ENCODE results near the gene UBR3.
A peak's percentile ranks its signal among the peaks of the same experiment; 100 is the strongest.
"Not testable (repeated sequence)": the region's sequence is repeated elsewhere in the genome, so short reads cannot be mapped to it uniquely, and the experiment has no call there.

UBR3 gene

DNA sequence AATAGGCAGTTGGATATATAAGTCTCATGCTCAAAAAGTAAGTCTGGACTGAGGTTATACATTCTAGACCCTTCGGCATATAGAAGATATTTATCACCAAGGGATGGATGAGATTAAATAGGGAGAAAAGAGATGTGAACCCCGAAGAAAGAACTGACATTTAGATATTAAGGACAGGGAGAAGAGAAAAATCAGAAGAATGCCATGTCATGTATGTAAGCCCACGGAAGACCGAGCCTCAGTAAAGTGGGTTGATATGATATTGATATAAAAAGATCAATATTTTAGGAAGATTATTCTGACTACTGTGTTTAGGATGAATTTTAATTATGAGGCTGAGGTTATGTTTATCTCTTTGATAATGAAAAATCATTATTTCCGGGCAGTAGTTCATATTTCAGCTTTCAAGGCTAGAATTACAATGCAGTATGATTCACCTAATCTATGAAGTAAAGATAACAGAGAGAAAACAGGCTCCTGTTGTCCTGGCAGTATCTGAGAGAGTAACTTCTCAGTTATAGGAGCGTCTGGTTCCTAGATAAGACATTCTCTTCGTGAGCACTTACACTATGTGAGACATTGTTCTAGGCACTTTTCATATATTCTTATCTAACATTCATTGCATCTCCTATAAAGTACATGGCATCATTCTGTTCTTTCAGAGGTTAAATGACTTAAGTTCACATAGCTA is 83.0 kb downstream of the UBR3 start:
- no peak overlapping the region for H3K9ac ChIP-seq (ENCODE audit: low read length)
- no peaks in the 10 kb centered on the region for H3K4me1 ChIP-seq (ENCODE audit: control insufficient read depth, insufficient read depth, low read length)
- no peaks in the 10 kb centered on the region for H3K27me3 ChIP-seq (replicated peaks; ENCODE audit: control insufficient read depth, insufficient read depth, low read length)
- H3K9me3 ChIP-seq (ENCODE audit: control insufficient read depth, low read length), result no peaks in the 10 kb centered on the region
- peaks cover 39% of the 10 kb centered on the region for H3K36me3 ChIP-seq (ENCODE audit: control insufficient read depth, insufficient read depth, low read length, severe bottlenecking)
- peak; percentile 19 for DNase-seq (ENCODE audit: low read depth)
- H3K4me3 ChIP-seq (ENCODE audit: low read length), result no peak overlapping the region

DNA sequence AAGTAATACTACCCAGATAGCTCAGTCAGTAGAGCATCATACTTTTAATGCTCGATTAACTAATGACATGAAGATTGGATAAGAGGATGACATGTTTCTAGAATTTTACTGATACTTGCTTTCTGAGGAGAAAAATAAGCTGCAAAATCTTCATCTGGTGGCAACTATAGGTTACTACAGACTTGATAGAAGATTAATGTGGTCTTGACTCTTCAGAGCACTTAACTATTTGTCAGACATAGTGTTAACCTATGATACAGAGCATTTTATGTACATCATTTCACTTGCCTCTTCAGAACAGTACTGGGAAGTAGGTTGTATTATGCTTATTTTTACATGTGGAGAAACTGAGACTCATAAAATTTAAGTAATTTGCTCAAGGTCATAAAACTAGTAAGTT is 83.9 kb downstream of the UBR3 start:
- H3K4me3 ChIP-seq (ENCODE audit: low read length), result no peak overlapping the region
- H3K27me3 ChIP-seq (replicated peaks; ENCODE audit: control insufficient read depth, insufficient read depth, low read length), result no peaks in the 10 kb centered on the region
- H3K36me3 ChIP-seq (ENCODE audit: control insufficient read depth, insufficient read depth, low read length, severe bottlenecking), result peaks cover 39% of the 10 kb centered on the region
- DNase-seq (ENCODE audit: low read depth), result no peak
- no peak overlapping the region for H3K9ac ChIP-seq (ENCODE audit: low read length)
- no peaks in the 10 kb centered on the region for H3K4me1 ChIP-seq (ENCODE audit: control insufficient read depth, insufficient read depth, low read length)
- no peaks in the 10 kb centered on the region for H3K9me3 ChIP-seq (ENCODE audit: control insufficient read depth, low read length)

DNA sequence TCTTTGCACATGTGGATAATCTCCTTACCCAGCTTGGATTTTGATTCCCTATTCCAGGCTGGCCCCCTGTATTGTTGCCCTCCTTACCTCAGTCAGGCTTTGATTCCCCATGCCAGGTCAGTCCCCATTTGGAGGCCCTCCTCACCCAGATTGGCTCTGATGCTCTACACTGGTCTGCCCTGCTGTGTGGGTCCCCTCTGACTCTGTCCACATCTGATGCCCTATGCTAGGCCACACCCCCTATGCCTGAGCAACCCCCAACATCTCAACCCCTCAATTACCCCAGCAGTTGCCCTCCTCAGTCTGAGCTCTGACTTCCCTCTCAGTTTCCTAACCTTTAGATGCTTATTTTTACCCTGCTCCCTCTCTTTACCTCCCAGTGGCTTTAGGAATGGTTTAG is 89.4 kb downstream of the UBR3 start:
- no peaks in the 10 kb centered on the region for H3K27me3 ChIP-seq (replicated peaks; ENCODE audit: control insufficient read depth, insufficient read depth, low read length)
- DNase-seq (ENCODE audit: low read depth), result no peak
- no peak overlapping the region for H3K4me3 ChIP-seq (ENCODE audit: low read length)
- no peaks in the 10 kb centered on the region for H3K4me1 ChIP-seq (ENCODE audit: control insufficient read depth, insufficient read depth, low read length)
- no peaks in the 10 kb centered on the region for H3K9me3 ChIP-seq (ENCODE audit: control insufficient read depth, low read length)
- H3K9ac ChIP-seq (ENCODE audit: low read length), result no peak overlapping the region
- H3K36me3 ChIP-seq (ENCODE audit: control insufficient read depth, insufficient read depth, low read length, severe bottlenecking), result peaks cover 56% of the 10 kb centered on the region

DNA sequence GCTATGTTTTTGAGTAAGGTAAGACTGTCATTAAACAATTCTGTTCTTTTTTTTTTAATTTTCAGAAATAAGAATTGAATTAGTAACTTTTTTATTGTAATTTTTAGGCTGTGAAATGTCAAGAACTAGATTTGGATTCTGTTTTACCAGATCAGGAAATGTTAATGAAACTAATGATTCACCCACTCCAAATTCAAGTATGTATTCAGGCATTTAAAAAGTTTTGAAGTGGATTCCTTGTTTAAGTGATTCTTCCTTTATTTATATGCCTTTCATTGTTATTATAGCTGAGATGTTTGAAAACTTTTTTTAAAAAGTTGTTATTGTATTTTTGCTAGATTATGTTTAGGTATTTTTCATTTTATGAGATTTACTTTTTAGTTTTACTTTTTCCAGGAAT is 96.7 kb downstream of the UBR3 start:
- peaks cover 56% of the 10 kb centered on the region for H3K36me3 ChIP-seq (ENCODE audit: control insufficient read depth, insufficient read depth, low read length, severe bottlenecking)
- no peaks in the 10 kb centered on the region for H3K4me1 ChIP-seq (ENCODE audit: control insufficient read depth, insufficient read depth, low read length)
- no peaks in the 10 kb centered on the region for H3K9me3 ChIP-seq (ENCODE audit: control insufficient read depth, low read length)
- DNase-seq (ENCODE audit: low read depth), result no peak
- no peaks in the 10 kb centered on the region for H3K27me3 ChIP-seq (replicated peaks; ENCODE audit: control insufficient read depth, insufficient read depth, low read length)
- H3K9ac ChIP-seq (ENCODE audit: low read length), result no peak overlapping the region
- H3K4me3 ChIP-seq (ENCODE audit: low read length), result no peak overlapping the region

DNA sequence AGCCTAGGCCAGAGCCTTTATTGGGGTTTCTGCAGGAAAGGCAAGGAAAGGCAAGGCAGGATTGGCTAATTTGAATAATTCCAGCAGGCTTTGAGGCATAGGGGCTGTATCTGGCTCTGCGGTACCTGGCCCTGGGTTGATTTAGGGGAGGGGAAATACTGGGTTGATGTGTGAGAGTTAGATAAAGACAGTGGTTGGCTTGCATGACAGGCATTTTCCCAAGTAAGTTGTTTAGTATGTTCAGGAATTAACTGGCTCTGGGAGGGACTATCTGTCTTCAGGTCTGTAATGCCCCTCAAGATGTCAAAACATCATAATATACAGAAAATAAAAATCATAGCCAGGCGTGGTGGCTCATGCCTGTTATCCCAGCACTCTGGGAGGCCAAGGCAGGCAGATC is 98.7 kb downstream of the UBR3 start:
- Histone ChIP-seq H3K9ac (ENCODE audit: low read length) (peak overlapping the region; percentile 12), H3K36me3 (ENCODE audit: control insufficient read depth, insufficient read depth, low read length, severe bottlenecking) (peaks cover 45% of the 10 kb centered on the region), H3K27me3 (replicated peaks; ENCODE audit: control insufficient read depth, insufficient read depth, low read length) (no peaks in the 10 kb centered on the region), H3K4me1 (ENCODE audit: control insufficient read depth, insufficient read depth, low read length) (no peaks in the 10 kb centered on the region), H3K9me3 (ENCODE audit: control insufficient read depth, low read length) (no peaks in the 10 kb centered on the region), H3K4me3 (ENCODE audit: low read length) (no peak overlapping the region)
- DNase-seq (ENCODE audit: low read depth), result no peak

DNA sequence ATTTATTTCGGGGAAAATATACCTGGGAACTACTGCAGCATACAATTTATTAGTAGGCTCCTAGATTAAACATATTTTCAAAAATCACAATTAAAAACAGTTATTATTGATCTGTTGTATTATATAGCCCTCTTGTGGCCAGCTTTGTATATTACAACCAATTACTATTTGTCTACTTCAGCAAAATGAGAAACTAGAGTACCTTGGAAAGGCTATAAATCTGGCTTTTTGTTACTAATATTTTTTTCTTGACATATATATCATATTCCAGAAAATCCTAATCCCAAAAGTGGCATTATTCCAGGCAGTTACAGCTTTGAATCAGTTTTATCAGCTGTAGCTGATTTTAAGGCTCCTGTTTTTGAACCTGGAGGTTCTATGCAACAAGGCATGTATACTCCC is 101.2 kb downstream of the UBR3 start:
- no peak overlapping the region for H3K9ac ChIP-seq (ENCODE audit: low read length)
- H3K36me3 ChIP-seq (ENCODE audit: control insufficient read depth, insufficient read depth, low read length, severe bottlenecking), result peaks cover 46% of the 10 kb centered on the region
- no peak overlapping the region for H3K4me3 ChIP-seq (ENCODE audit: low read length)
- no peaks in the 10 kb centered on the region for H3K27me3 ChIP-seq (replicated peaks; ENCODE audit: control insufficient read depth, insufficient read depth, low read length)
- DNase-seq (ENCODE audit: low read depth), result peak; percentile 86
- peaks cover 9% of the 10 kb centered on the region for H3K4me1 ChIP-seq (ENCODE audit: control insufficient read depth, insufficient read depth, low read length)
- no peaks in the 10 kb centered on the region for H3K9me3 ChIP-seq (ENCODE audit: control insufficient read depth, low read length)

DNA sequence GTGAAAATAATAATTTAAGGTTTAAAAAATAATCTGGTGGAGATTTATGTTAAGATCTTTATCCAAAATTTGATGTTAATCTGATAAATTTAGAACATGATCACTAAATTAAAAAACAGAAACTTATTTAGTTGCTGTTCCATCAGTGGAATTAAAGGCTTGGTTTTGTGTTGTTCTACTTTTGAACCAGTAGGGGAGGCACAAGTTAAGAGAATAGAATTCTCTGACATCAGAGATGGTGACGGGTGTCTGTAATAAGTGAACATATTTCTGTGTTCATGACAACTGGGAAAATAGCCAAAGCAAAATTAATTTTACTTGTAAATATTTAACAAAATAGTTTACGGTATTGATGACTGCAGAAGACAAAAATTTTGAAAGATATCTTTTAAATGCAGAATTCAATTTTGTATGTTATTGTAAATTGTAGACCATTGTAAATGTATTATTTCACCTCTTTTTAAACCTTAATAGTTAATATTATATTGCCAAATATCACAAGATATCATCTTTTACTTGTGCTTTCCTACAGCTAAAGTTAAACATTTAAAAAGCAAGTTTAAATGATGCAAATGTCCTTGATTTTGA is 106.0 kb downstream of the UBR3 start:
- Histone ChIP-seq H3K4me1 (ENCODE audit: control insufficient read depth, insufficient read depth, low read length) (peaks cover 16% of the 10 kb centered on the region), H3K9ac (ENCODE audit: low read length) (peak overlapping the region; percentile 70), H3K27me3 (replicated peaks; ENCODE audit: control insufficient read depth, insufficient read depth, low read length) (no peaks in the 10 kb centered on the region), H3K36me3 (ENCODE audit: control insufficient read depth, insufficient read depth, low read length, severe bottlenecking) (peaks cover 19% of the 10 kb centered on the region), H3K4me3 (ENCODE audit: low read length) (peak overlapping the region; percentile 67), H3K9me3 (ENCODE audit: control insufficient read depth, low read length) (no peaks in the 10 kb centered on the region)
- peak; percentile 70 for DNase-seq (ENCODE audit: low read depth)

DNA sequence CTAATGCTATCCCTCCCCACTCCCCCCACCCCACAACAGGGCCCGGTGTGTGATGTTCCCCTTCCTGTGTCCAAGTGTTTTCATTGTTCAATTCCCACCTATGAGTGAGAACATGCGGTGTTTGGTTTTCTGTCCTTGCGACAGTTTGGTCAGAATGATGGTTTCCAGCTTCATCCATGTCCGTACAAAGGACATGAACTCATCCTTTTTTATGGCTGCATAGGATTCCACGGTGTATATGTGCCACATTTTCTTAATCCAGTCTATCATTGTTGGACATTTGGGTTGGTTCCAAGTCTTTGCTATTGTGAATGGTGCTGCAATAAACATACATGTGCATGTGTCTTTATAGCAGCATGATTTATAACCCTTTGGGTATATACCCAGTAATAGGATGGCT is 109.4 kb downstream of the UBR3 start:
- not testable (repeated sequence) for H3K9me3 ChIP-seq (ENCODE audit: control insufficient read depth, low read length); H3K9ac ChIP-seq (ENCODE audit: low read length); H3K27me3 ChIP-seq (replicated peaks; ENCODE audit: control insufficient read depth, insufficient read depth, low read length); H3K4me3 ChIP-seq (ENCODE audit: low read length); DNase-seq (ENCODE audit: low read depth)
- peaks cover 34% of the 10 kb centered on the region for H3K36me3 ChIP-seq (ENCODE audit: control insufficient read depth, insufficient read depth, low read length, severe bottlenecking)
- H3K4me1 ChIP-seq (ENCODE audit: control insufficient read depth, insufficient read depth, low read length), result peaks cover 16% of the 10 kb centered on the region

DNA sequence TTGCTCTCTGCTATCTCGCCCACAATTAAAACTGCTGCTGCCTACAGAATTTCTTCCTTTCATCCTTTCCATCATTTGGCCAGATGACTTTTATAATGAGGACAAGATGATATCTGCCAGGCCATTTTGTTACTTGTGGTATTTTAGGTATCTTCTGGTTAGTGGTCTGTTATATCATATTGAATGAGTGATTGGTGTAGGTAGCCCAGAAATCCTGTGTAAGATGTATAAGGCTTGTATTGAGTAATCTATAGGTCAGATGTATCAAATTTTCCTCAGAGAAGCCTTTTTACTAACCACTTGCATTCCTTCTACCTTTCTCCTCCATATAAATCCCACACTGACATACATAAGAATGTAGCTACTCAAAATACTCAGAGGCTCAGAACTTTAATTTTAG is 118.3 kb downstream of the UBR3 start:
- no peak overlapping the region for H3K4me3 ChIP-seq (ENCODE audit: low read length)
- DNase-seq (ENCODE audit: low read depth), result peak; percentile 6
- no peaks in the 10 kb centered on the region for H3K4me1 ChIP-seq (ENCODE audit: control insufficient read depth, insufficient read depth, low read length)
- H3K9me3 ChIP-seq (ENCODE audit: control insufficient read depth, low read length), result no peaks in the 10 kb centered on the region
- H3K36me3 ChIP-seq (ENCODE audit: control insufficient read depth, insufficient read depth, low read length, severe bottlenecking), result peaks cover 91% of the 10 kb centered on the region
- no peak overlapping the region for H3K9ac ChIP-seq (ENCODE audit: low read length)
- H3K27me3 ChIP-seq (replicated peaks; ENCODE audit: control insufficient read depth, insufficient read depth, low read length), result no peaks in the 10 kb centered on the region

DNA sequence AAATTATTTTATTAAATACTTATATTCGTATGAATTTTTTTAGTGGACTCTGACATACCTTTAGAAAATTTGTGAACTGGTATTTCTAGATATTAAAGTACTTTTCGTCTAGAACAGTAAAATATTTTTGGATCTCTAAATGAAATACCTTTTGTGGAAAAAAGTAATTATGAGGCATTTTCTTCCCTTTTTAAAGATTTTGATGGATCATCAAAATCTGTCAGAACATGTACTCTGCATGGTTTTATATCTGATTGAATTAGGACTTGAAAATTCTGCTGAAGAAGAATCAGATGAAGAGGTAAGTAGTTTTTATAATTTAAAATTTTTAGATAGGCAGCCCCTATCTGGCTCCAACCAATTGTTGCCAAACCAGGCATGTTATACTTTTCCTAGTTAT is 118.8 kb downstream of the UBR3 start:
- no peak overlapping the region for H3K4me3 ChIP-seq (ENCODE audit: low read length)
- no peak for DNase-seq (ENCODE audit: low read depth)
- no peaks in the 10 kb centered on the region for H3K9me3 ChIP-seq (ENCODE audit: control insufficient read depth, low read length)
- H3K9ac ChIP-seq (ENCODE audit: low read length), result no peak overlapping the region
- no peaks in the 10 kb centered on the region for H3K27me3 ChIP-seq (replicated peaks; ENCODE audit: control insufficient read depth, insufficient read depth, low read length)
- H3K4me1 ChIP-seq (ENCODE audit: control insufficient read depth, insufficient read depth, low read length), result no peaks in the 10 kb centered on the region
- H3K36me3 ChIP-seq (ENCODE audit: control insufficient read depth, insufficient read depth, low read length, severe bottlenecking), result peaks cover 88% of the 10 kb centered on the region

DNA sequence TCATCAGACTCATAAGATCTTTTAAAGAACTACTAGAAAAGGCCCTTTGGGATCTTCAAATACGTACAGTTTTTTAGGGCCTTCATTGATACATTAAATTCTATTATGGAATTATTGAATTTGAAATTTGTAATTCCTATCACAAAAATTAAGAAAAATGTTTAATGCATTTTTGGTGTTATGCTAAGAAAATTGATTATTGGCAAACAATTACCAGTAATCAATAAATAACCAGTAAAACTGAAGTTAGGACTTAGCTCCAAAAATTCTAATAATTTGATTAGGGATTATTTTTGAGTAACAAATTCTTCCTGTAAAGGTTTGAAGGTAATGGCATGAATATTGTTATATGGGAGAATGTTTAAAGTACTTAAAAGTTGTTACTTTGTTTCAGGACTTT is 119.3 kb downstream of the UBR3 start:
- no peaks in the 10 kb centered on the region for H3K27me3 ChIP-seq (replicated peaks; ENCODE audit: control insufficient read depth, insufficient read depth, low read length)
- no peak for DNase-seq (ENCODE audit: low read depth)
- H3K9me3 ChIP-seq (ENCODE audit: control insufficient read depth, low read length), result no peaks in the 10 kb centered on the region

DNA sequence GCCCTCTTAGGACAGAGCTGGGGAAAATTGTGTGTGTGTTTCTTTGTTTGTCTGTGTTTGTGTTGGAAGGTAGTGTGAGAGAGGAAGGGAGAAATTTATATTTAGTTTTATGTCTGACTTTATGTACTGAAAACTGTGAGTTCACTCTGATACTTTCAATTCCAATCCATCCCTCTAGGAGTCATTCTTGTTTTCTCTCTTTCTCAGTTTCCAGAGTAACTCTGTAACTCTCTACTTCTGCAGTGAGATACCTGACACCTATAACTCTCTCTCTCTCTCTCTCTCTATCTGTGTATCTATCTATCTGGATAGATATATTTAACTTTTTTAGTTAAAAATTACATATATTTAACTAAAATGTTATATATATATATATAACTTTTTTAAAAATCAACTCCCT is 128.7 kb downstream of the UBR3 start:
- no peak for DNase-seq (ENCODE audit: low read depth)
- Histone ChIP-seq H3K27me3 (replicated peaks; ENCODE audit: control insufficient read depth, insufficient read depth, low read length) (no peaks in the 10 kb centered on the region), H3K4me3 (ENCODE audit: low read length) (no peak overlapping the region), H3K4me1 (ENCODE audit: control insufficient read depth, insufficient read depth, low read length) (no peaks in the 10 kb centered on the region), H3K9ac (ENCODE audit: low read length) (no peak overlapping the region), H3K9me3 (ENCODE audit: control insufficient read depth, low read length) (peaks cover 4% of the 10 kb centered on the region), H3K36me3 (ENCODE audit: control insufficient read depth, insufficient read depth, low read length, severe bottlenecking) (peaks cover 43% of the 10 kb centered on the region)

More for the DNA sequence above, 119.3 kb downstream of the UBR3 start:
- Histone ChIP-seq H3K9ac (ENCODE audit: low read length) (no peak overlapping the region), H3K4me1 (ENCODE audit: control insufficient read depth, insufficient read depth, low read length) (no peaks in the 10 kb centered on the region), H3K4me3 (ENCODE audit: low read length) (no peak overlapping the region), H3K36me3 (ENCODE audit: control insufficient read depth, insufficient read depth, low read length, severe bottlenecking) (peaks cover 83% of the 10 kb centered on the region)

Measured in adipocyte (in vitro differentiated cells).